Coronary artery (tissue), 2 donors: ENCODE measurements around the gene KLHL28.

Experiments
- DNase-seq: peaks from one replicate; pipeline ENCODE4 v3.0.0-alpha.2; 2017; ENCODE audit warnings: low spot score
- H3K27ac ChIP-seq, 2 donors: fragments of 200-600 bp; sonication (generic); one replicate each; pipeline ENCODE4 v1.5.1; 2016 to 2019
- H3K4me3 ChIP-seq: fragments of 200-600 bp; sonication (generic); 2 replicates; pipeline ENCODE4 v1.5.1; 2016; ENCODE audit warnings: mild to moderate bottlenecking, moderate library complexity
- CTCF ChIP-seq: fragments of 200-600 bp; sonication (generic); IDR thresholded peaks from one replicate; pipeline ENCODE4 v1.5.1; 2019; ENCODE audit warnings: antibody characterized with exemption

Gene KLHL28

GRCh38 chr14:44961554-44962333 is at the start of gene KLHL28, which contains the start of gene TOGARAM1:
Gene KLHL28 (minus strand): TSS chr14:44961947. CDS start chr14:44945928, 16,019 bp downstream.
Gene TOGARAM1 (plus strand): TSS chr14:44962190. CDS start chr14:44962422, 232 bp downstream.
- Histone ChIP-seq H3K4me3 (peak within 1 kb of the TSS; percentile 81), H3K27ac (peak within 1 kb of the TSS; percentile 85 to 93)
- peak; percentile 99 for DNase-seq
- no peak for TF ChIP-seq CTCF

DNA sequence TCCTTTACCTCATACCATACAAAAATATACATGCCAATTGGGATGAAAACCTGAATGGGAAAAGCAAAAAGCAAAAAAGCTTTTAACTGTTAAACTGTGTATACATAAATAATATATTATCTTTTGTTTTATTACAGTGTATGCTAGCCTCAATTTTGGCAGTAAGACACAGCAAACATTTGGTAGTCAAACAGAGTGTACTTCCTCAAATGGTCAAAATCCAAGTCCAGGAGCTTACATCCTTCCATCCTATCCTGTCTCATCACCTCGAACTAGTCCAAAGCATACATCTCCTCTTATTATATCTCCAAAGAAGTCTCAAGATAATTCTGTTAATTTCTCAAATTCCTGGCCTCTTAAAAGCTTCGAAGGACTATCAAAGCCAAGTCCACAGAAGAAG is 42.2 kb upstream of the KLHL28 start:
- no peak for DNase-seq

DNA sequence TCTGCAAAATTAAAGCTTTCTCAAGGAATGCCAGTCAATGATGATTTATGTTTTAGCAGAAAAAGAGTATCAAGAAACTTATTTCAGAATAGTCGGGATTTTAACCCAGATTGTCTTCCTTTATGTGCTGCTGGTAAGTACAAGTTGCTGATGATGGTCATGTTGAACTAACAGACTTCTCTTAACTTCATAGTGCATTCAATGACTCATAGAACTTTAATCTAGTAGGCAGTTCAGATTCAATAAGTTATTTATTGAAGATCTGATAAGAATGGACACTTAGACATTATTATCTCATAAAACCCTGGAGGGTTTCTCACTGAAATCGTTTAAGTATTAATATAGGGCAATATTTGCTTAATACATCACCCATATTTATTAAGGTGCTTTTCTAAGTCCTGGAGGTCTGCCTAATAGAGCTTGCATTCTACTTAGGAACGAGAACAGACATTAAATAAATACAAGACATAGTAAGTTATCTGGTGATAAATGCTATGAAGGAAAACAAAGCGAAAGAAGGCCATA is 34.1 kb upstream of the KLHL28 start:
- no peak for DNase-seq
- Histone ChIP-seq H3K4me3 (no peak overlapping the region), H3K27ac (no peak overlapping the region)
- TF ChIP-seq CTCF, result no peak

More for the DNA sequence above, 42.2 kb upstream of the KLHL28 start:
- no peak overlapping the region for H3K4me3 ChIP-seq
- no peak for TF ChIP-seq CTCF
- H3K27ac ChIP-seq, result no peak overlapping the region

- no peak overlapping the region for H3K27ac ChIP-seq
- no peak overlapping the region for H3K4me3 ChIP-seq
- no peak for DNase-seq
- TF ChIP-seq CTCF, result no peak
Measured at GRCh38 chr14:44995196-44995595, 33.4 kb upstream of the KLHL28 start.

GRCh38 chr14:44990533-44990932 is 28.8 kb upstream of the KLHL28 start:
- H3K27ac ChIP-seq, result no peak overlapping the region
- H3K4me3 ChIP-seq, result no peak overlapping the region
- DNase-seq, result no peak
- no peak for TF ChIP-seq CTCF

GRCh38 chr14:44989497-44990440 is 28.0 kb upstream of the KLHL28 start:
- H3K27ac ChIP-seq, result peak overlapping the region; percentile 15 to 25
- no peak for TF ChIP-seq CTCF
- DNase-seq, result no peak
- H3K4me3 ChIP-seq, result no peak overlapping the region
